Measurements from ENCODE around the gene TRIM40. TPM values are rescaled to one million over a fixed set of nuclear protein-coding genes. Genes with fewer than 3 reads are reported as not detected.
A peak's percentile ranks its signal among the peaks of the same experiment; 100 is the strongest.

Gene TRIM40, protein sequence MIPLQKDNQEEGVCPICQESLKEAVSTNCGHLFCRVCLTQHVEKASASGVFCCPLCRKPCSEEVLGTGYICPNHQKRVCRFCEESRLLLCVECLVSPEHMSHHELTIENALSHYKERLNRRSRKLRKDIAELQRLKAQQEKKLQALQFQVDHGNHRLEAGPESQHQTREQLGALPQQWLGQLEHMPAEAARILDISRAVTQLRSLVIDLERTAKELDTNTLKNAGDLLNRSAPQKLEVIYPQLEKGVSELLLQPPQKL
- total RNA-seq, result not detected in 2 replicates

- Mint-ChIP-seq H3K27ac (no peak within 1 kb of the TSS), H3K36me3 (ENCODE audit: low read depth) (no peaks in the 10 kb centered on the region), H3K4me1 (ENCODE audit: low read depth) (peaks cover 17% of the 10 kb centered on the region), H3K27me3 (ENCODE audit: low read depth) (peaks cover 56% of the 10 kb centered on the region), H3K9me3 (no peaks in the 10 kb centered on the region), H3K4me3 (ENCODE audit: low read depth) (no peak within 1 kb of the TSS)
- intact Hi-C loops (cut with micrococcal nuclease), result no loop called here
- no peak for DNase-seq (ENCODE audit: low spot score)
Measured at GRCh38 chr6:30135757-30136156, at the start of gene TRIM40. TRIM40 (plus strand) TSS chr6:30136140; CDS start chr6:30137037, 897 bp downstream.

DNA sequence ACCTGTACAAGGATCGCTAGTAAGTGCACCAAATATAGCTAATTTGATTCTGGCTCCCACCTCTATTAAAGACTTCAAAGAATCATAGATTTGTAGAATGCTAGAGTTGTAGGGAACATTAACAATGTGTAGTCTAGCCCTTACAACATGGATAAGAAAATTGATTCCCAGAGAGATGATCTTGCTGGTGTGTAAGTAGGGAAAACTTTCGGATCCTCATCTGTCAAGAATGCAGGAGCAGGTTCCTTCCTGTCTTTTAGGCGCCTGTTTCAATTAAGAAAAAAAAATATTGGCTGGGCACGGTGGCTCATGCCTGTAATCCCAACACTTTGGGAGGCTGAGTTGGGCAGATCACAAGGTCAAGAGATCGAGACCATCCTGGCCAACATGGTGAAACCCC, 48.1 kb upstream of the TRIM40 start:
- Mint-ChIP-seq H3K27ac (no peak overlapping the region), H3K4me1 (ENCODE audit: low read depth) (no peaks in the 10 kb centered on the region), H3K9me3 (no peaks in the 10 kb centered on the region), H3K27me3 (ENCODE audit: low read depth) (peaks cover 47% of the 10 kb centered on the region), H3K4me3 (ENCODE audit: low read depth) (no peak overlapping the region), H3K36me3 (ENCODE audit: low read depth) (no peaks in the 10 kb centered on the region)
- DNase-seq (ENCODE audit: low spot score), result no peak
- intact Hi-C loops (cut with micrococcal nuclease), result no loop called here

- Mint-ChIP-seq H3K4me1 (ENCODE audit: low read depth) (no peaks in the 10 kb centered on the region), H3K27ac (no peak overlapping the region), H3K36me3 (ENCODE audit: low read depth) (no peaks in the 10 kb centered on the region), H3K4me3 (ENCODE audit: low read depth) (no peak overlapping the region), H3K9me3 (no peaks in the 10 kb centered on the region), H3K27me3 (ENCODE audit: low read depth) (peaks cover 60% of the 10 kb centered on the region)
- DNase-seq (ENCODE audit: low spot score), result no peak
- intact Hi-C loops (cut with micrococcal nuclease), result no loop called here
Measured at GRCh38 chr6:30091577-30092381, 44.2 kb upstream of the TRIM40 start.

- no peaks in the 10 kb centered on the region for H3K36me3 Mint-ChIP-seq (ENCODE audit: low read depth)
Measured at GRCh38 chr6:30092852-30093543, 42.9 kb upstream of the TRIM40 start.

DNA sequence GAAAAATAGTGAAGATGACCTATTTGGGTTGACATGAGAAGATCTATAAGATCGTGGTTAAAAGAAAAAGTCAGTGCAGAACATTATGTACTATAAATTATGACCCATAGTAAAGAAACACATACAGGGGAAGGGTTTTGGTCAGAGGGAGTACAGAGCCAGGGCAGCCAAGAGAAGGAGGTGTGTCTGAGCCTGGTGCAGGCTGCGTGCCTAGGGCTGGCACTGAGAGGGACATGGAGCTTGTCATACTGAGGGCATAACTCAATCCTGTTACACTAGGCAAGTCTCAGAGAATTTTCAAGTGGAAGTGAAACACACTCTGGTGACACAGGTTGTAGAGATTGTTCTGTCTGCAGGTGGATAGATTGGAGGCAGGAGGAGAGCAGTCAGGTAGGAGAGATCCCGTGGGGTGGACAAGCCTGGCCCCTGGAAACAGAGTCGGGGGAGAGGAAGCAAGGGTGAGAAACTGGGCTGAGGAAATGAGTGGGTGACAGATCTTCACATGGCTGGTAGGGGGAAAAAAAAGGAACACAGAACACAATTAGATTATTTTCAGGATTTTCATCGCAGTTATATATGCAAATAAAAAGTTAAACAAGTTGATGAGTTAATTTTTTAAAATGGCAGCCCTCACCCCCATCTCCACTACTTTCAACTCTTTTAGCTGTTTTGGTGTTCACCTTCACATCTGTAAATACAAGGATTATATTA, 41.8 kb upstream of the TRIM40 start:
- Mint-ChIP-seq H3K36me3 (ENCODE audit: low read depth) (no peaks in the 10 kb centered on the region), H3K27me3 (ENCODE audit: low read depth) (peaks cover 69% of the 10 kb centered on the region), H3K4me1 (ENCODE audit: low read depth) (peaks cover 4% of the 10 kb centered on the region), H3K27ac (no peak overlapping the region), H3K4me3 (ENCODE audit: low read depth) (no peak overlapping the region), H3K9me3 (no peaks in the 10 kb centered on the region)
- intact Hi-C loops (cut with micrococcal nuclease), result no loop called here
- DNase-seq (ENCODE audit: low spot score), result no peak

More at GRCh38 chr6:30092852-30093543, 42.9 kb upstream of the TRIM40 start:
- intact Hi-C loops (cut with micrococcal nuclease), result no loop called here
- Mint-ChIP-seq H3K4me3 (ENCODE audit: low read depth) (no peak overlapping the region), H3K9me3 (no peaks in the 10 kb centered on the region), H3K27ac (no peak overlapping the region), H3K4me1 (ENCODE audit: low read depth) (peaks cover 3% of the 10 kb centered on the region), H3K27me3 (ENCODE audit: low read depth) (peaks cover 64% of the 10 kb centered on the region)
- no peak for DNase-seq (ENCODE audit: low spot score)

DNA sequence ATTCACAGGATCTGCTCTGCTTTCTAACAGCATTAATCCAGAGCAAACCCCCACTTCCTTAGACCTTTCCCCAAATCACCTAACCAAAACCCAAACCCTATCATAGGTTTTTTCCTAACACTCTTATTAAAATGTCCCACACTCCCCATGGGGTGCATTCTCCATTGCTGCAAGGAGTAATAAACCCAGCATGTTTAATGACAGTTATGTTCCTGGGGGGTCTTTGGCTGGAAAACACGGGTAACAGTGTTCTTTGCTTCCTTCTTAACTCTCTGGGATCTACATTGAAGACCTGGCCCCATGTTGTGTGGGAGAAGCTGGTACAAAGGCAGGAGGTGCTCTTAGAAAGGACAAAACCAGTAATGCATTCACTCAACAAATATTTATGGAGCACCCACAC, 39.1 kb upstream of the TRIM40 start:
- intact Hi-C loops (cut with micrococcal nuclease), result no loop called here
- Mint-ChIP-seq H3K36me3 (ENCODE audit: low read depth) (peaks cover 4% of the 10 kb centered on the region), H3K9me3 (no peaks in the 10 kb centered on the region), H3K4me1 (ENCODE audit: low read depth) (peaks cover 15% of the 10 kb centered on the region), H3K27me3 (ENCODE audit: low read depth) (peaks cover 71% of the 10 kb centered on the region), H3K27ac (no peak overlapping the region), H3K4me3 (ENCODE audit: low read depth) (no peak overlapping the region)
- DNase-seq (ENCODE audit: low spot score), result no peak

GRCh38 chr6:30097902-30098768, 37.8 kb upstream of the TRIM40 start:
- peaks cover 22% of the 10 kb centered on the region for H3K4me1 Mint-ChIP-seq (ENCODE audit: low read depth)
- H3K9me3 Mint-ChIP-seq, result no peaks in the 10 kb centered on the region
- peaks cover 4% of the 10 kb centered on the region for H3K36me3 Mint-ChIP-seq (ENCODE audit: low read depth)
- intact Hi-C loops (cut with micrococcal nuclease), result no loop called here
- H3K27me3 Mint-ChIP-seq (ENCODE audit: low read depth), result peaks cover 66% of the 10 kb centered on the region
- DNase-seq (ENCODE audit: low spot score), result no peak
- no peak overlapping the region for H3K27ac Mint-ChIP-seq
- no peak overlapping the region for H3K4me3 Mint-ChIP-seq (ENCODE audit: low read depth)

DNA sequence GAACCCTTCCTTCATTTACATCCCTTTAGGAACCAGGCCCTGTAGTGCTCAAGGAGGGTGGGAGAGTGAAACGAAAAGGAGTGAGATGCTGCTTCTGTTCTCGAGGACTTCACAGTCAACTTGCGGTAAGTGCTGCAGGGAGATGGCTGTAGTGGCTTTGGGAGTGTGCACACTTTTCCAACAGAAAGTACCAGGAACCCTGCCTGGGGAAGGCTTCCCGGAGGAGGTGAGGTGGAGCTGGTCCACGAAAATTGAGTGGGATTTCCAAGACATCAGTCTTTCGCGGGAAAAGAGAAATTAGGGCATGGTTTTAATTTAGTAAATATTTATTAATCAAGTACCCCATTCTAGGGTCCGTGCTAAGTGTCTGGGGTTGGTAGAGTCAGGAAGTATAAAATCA, 35.8 kb upstream of the TRIM40 start:
- H3K27ac Mint-ChIP-seq, result no peak overlapping the region
- peaks cover 4% of the 10 kb centered on the region for H3K36me3 Mint-ChIP-seq (ENCODE audit: low read depth)
- intact Hi-C loops (cut with micrococcal nuclease), result loop anchor here (5.0 kb wide), 1 partner anchor 33 kb away; the partner anchor contains the start of gene PPP1R11
- peaks cover 67% of the 10 kb centered on the region for H3K27me3 Mint-ChIP-seq (ENCODE audit: low read depth)
- no peak for DNase-seq (ENCODE audit: low spot score)
- H3K4me1 Mint-ChIP-seq (ENCODE audit: low read depth), result peaks cover 28% of the 10 kb centered on the region
- H3K4me3 Mint-ChIP-seq (ENCODE audit: low read depth), result no peak overlapping the region
- no peaks in the 10 kb centered on the region for H3K9me3 Mint-ChIP-seq

DNA sequence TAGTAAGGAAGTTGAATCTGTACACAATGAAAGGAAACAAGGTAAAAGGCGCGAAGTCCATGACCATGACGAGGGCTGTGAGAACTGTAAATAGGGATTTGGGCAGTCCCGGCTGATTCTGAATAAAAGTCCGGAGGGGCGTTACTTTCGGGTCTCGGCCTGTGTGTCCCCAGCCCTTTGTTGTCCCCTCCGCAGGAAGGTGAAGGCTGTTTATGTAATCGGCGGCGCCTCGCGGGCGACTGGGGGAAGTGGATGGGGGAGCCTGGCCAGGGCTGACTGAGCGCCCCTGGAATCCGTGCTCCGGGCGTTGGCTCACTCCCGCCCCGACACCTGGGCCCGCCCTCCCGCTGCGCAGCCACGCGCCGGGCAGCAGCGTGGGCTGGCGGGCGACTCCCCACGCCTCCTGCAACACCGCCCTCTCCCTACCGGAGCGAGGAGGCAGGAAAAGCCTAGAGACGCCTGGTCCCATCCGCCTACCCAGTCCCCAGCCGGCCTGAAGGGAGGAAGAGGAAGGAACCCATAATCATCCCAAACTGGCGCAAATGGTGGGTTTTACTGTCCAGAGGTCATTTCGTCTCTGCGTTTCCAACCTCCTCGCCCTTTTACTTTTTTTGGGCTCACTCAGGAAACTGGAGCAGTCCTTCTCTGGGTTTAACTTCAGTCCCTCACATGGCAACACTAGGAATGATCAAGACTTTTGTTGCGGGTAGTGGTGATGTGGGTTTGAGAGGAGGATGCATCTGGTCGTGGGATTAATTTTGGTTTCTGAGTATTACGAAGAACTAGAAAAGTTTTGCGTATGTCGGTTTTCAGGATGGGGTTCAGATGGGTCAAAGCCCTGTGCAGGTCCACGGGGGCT, 35.1 kb upstream of the TRIM40 start:
- no peak overlapping the region for H3K27ac Mint-ChIP-seq
- peak overlapping the region; percentile 67 for H3K4me3 Mint-ChIP-seq (ENCODE audit: low read depth)
- DNase-seq (ENCODE audit: low spot score), result no peak
- peaks cover 66% of the 10 kb centered on the region for H3K27me3 Mint-ChIP-seq (ENCODE audit: low read depth)
- peaks cover 4% of the 10 kb centered on the region for H3K36me3 Mint-ChIP-seq (ENCODE audit: low read depth)
- H3K9me3 Mint-ChIP-seq, result no peaks in the 10 kb centered on the region
- intact Hi-C loops (cut with micrococcal nuclease), result loop anchor here (5.0 kb wide), 1 partner anchor 34 kb away; the partner anchor contains the start of gene PPP1R11
- H3K4me1 Mint-ChIP-seq (ENCODE audit: low read depth), result peaks cover 28% of the 10 kb centered on the region

DNA sequence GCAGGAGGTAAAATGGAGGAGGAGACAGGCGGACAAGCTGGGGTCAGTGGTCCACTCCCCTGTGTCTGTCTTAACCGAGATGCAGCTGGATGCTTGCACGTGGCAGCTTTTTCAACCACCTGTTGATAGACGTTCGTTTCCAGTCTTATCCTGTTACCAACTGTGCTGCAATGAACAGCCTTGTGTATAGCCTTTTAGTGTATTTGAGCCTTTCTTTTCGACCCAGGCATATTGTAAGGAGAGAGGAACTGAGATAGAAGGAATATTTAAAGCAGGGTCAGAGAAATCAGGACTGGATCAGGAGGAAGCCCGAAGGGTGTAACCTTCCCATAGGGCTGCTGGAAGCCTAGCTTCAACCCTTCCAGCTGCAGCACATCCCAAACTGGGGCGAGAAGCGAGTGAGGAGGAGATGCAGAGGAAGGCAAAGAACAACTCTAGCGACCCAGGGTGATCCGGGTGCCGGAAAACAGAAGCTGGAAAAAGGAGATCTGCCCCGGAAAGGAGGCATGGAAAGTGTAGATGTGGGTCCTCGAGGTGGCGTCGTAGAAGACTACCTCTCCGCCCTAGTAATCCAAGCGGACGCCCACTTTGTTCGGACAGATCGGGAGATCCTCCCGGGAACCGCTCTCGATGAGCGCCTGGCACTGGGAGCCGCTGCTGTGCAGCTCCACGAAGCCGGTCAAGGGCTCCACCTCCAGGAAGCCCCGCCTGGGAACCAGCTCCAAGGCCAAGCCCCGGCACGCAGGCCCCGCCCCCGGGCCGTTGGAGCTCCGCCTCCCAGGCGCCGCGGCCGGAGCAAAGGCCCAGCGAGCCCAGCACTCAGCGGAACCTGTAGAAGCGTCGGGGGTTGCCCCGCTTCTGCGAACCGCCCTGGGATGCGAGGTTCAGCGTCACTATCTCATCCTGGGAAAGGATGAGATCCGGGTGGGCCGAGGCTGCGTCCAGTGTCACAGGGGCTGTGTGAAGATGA, 34.2 kb upstream of the TRIM40 start:
- Mint-ChIP-seq H3K27ac (no peak overlapping the region), H3K27me3 (ENCODE audit: low read depth) (peaks cover 65% of the 10 kb centered on the region), H3K4me1 (ENCODE audit: low read depth) (peaks cover 28% of the 10 kb centered on the region), H3K4me3 (ENCODE audit: low read depth) (peak overlapping the region; percentile 67), H3K9me3 (no peaks in the 10 kb centered on the region), H3K36me3 (ENCODE audit: low read depth) (peaks cover 4% of the 10 kb centered on the region)
- peak; percentile 62 for DNase-seq (ENCODE audit: low spot score)
- intact Hi-C loops (cut with micrococcal nuclease), result loop anchor here (5.0 kb wide), 1 partner anchor 34 kb away; the partner anchor contains the start of gene PPP1R11
